Activated T-cell treated with anti-CD3 and anti-CD28 coated beads, Interleukin-2, amount 50 U/mL, for 24 hours (primary cell): Measurements from ENCODE around the gene CHID1.

Experiments
- DNase-seq: peaks from one replicate; pipeline ENCODE4 v3.0.0-alpha.2; 2020
- H3K27ac Mint-ChIP-seq: 2 replicates; pipeline ENCODE4 v1.8.0; 2020; ENCODE audit warnings: mild to moderate bottlenecking, mixed read lengths
- H3K27me3 Mint-ChIP-seq: 2 replicates; pipeline ENCODE4 v1.8.0; 2020; ENCODE audit warnings: mixed read lengths
- H3K36me3 Mint-ChIP-seq: 2 replicates; pipeline ENCODE4 v1.8.0; 2020; ENCODE audit warnings: low read depth, mixed read lengths
- H3K4me1 Mint-ChIP-seq: 2 replicates; pipeline ENCODE4 v1.8.0; 2020; ENCODE audit warnings: low read depth, mixed read lengths
- H3K4me3 Mint-ChIP-seq: 2 replicates; pipeline ENCODE4 v1.8.0; 2020; ENCODE audit warnings: mild to moderate bottlenecking, moderate library complexity, mixed read lengths
- H3K9me3 Mint-ChIP-seq: 2 replicates; pipeline ENCODE4 v1.8.0; 2020; ENCODE audit warnings: mixed read lengths

Gene CHID1

DNA sequence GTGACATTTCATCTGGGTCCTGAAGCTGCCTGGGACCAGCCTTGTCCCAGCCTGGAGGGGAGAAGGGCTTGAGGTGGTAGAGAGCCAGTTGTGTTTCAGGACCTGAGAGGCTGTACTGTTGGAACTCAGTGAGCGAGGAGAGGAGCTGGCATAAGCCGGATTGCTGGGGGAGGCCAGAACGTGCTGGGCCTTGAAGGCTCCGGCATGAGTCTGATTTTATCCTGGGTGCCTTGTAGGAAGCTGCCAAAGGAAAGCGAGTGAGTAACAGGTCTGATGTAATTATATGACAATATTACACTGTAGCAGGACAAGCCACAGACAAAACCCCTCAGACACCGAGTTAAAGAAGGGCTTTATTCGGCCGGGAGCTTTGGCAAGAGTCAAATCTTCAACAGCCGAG lies 32.2 kb upstream of the CHID1 start:
- peaks cover 61% of the 10 kb centered on the region for H3K36me3 Mint-ChIP-seq
- H3K4me3 Mint-ChIP-seq = no peak overlapping the region
- peaks cover 38% of the 10 kb centered on the region for H3K4me1 Mint-ChIP-seq
- H3K27me3 Mint-ChIP-seq = no peaks in the 10 kb centered on the region
- peak overlapping the region; percentile 19 for H3K27ac Mint-ChIP-seq
- DNase-seq = no peak
- H3K9me3 Mint-ChIP-seq = peaks cover 1% of the 10 kb centered on the region

GRCh38 chr11:940496-941135 lies 30.0 kb upstream of the CHID1 start:
- Mint-ChIP-seq H3K36me3 (peaks cover 42% of the 10 kb centered on the region), H3K27ac (peak overlapping the region; percentile 81), H3K9me3 (no peaks in the 10 kb centered on the region), H3K4me1 (peaks cover 51% of the 10 kb centered on the region), H3K4me3 (peak overlapping the region; percentile 11), H3K27me3 (no peaks in the 10 kb centered on the region)
- no peak for DNase-seq

DNA sequence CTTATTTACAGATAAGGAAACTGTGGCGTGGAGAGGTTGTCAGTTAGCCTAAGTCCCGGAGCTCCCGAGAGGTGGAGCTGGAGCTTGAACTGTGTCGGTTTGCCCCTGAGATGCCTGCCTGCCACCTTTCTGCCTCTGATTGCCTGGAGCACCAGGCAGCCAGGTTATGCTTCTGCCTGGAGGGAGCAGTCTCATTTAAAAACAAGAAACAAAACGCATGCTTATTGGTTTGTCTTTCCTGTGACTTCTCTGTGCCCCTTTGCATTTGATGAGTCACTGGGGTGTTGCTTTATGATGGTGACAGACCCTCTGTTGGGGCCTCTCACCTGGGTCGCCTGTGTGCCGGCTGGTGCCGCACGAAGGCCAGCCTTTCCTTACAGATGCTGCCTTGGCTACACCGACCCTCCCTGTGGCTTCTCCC lies 27.2 kb upstream of the CHID1 start:
- Mint-ChIP-seq H3K36me3 (peaks cover 26% of the 10 kb centered on the region), H3K4me1 (peaks cover 68% of the 10 kb centered on the region), H3K27me3 (no peaks in the 10 kb centered on the region), H3K27ac (peak overlapping the region; percentile 59), H3K4me3 (no peak overlapping the region), H3K9me3 (no peaks in the 10 kb centered on the region)
- no peak for DNase-seq

- no peak for DNase-seq
- H3K4me1 Mint-ChIP-seq = peaks cover 72% of the 10 kb centered on the region
- H3K27me3 Mint-ChIP-seq = no peaks in the 10 kb centered on the region
- H3K27ac Mint-ChIP-seq = no peak overlapping the region
- H3K4me3 Mint-ChIP-seq = no peak overlapping the region
- H3K36me3 Mint-ChIP-seq = peaks cover 30% of the 10 kb centered on the region
- H3K9me3 Mint-ChIP-seq = no peaks in the 10 kb centered on the region
These were observed 25.6 kb upstream of the CHID1 start for GRCh38 chr11:936199-936598.

DNA sequence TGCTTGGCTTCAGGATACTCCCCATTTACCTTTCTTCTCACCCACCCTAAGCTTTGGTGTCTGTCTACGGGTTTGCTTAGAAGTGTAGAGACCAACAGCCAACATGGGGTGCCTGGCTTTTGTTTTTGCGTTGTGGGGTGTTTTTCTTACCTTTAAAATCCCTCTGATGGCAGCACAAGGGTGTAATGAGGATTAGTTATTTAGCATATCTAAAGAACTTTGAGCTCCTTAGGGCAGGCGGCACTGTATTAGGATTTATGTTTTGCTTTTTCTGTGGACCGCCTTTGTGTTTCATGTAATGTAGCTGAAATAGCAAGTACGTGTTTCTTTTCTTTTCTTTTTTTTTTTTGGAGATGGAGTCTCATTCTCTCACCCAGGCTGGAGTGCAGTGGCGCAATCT lies 23.9 kb upstream of the CHID1 start:
- no peak for DNase-seq
- Mint-ChIP-seq H3K27ac (no peak overlapping the region), H3K27me3 (no peaks in the 10 kb centered on the region), H3K4me1 (peaks cover 67% of the 10 kb centered on the region), H3K36me3 (peaks cover 34% of the 10 kb centered on the region), H3K9me3 (no peaks in the 10 kb centered on the region), H3K4me3 (no peak overlapping the region)

GRCh38 chr11:933936-934335 lies 23.3 kb upstream of the CHID1 start:
- DNase-seq = no peak
- Mint-ChIP-seq H3K36me3 (peaks cover 39% of the 10 kb centered on the region), H3K4me3 (no peak overlapping the region), H3K27ac (peak overlapping the region; percentile 48), H3K27me3 (no peaks in the 10 kb centered on the region), H3K4me1 (peaks cover 70% of the 10 kb centered on the region), H3K9me3 (no peaks in the 10 kb centered on the region)

- peaks cover 73% of the 10 kb centered on the region for H3K4me1 Mint-ChIP-seq
- H3K36me3 Mint-ChIP-seq = peaks cover 40% of the 10 kb centered on the region
- no peak overlapping the region for H3K4me3 Mint-ChIP-seq
- H3K9me3 Mint-ChIP-seq = no peaks in the 10 kb centered on the region
- H3K27me3 Mint-ChIP-seq = no peaks in the 10 kb centered on the region
- no peak for DNase-seq
- H3K27ac Mint-ChIP-seq = peak overlapping the region; percentile 48
These were observed 22.7 kb upstream of the CHID1 start for GRCh38 chr11:933142-933851.

GRCh38 chr11:932435-932834 lies 21.8 kb upstream of the CHID1 start:
- Mint-ChIP-seq H3K27me3 (no peaks in the 10 kb centered on the region), H3K4me3 (no peak overlapping the region), H3K4me1 (peaks cover 73% of the 10 kb centered on the region), H3K9me3 (no peaks in the 10 kb centered on the region), H3K36me3 (peaks cover 39% of the 10 kb centered on the region), H3K27ac (peak overlapping the region; percentile 22)
- no peak for DNase-seq

DNA sequence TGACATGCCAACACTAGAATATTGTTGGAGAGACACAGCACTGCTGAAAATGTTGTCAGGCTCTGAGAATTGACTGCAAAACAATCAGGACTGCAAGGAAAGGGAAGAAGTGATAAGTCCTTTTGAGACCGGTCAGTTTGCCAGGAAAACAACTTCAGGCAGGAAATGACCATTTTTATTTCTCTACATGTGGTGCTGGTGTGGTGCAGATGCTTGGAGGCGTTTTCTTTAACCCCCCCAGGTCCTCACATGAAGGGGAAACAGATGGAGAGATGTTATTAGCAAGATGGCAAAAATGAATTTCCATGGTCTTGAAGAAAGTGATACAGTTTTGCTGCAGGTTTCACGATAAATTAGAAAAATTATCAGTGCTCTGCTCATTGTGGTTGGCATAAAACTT lies 20.8 kb upstream of the CHID1 start:
- H3K4me1 Mint-ChIP-seq = peaks cover 75% of the 10 kb centered on the region
- no peak for DNase-seq
- no peaks in the 10 kb centered on the region for H3K9me3 Mint-ChIP-seq
- H3K27me3 Mint-ChIP-seq = no peaks in the 10 kb centered on the region
- H3K36me3 Mint-ChIP-seq = peaks cover 47% of the 10 kb centered on the region
- peak overlapping the region; percentile 26 for H3K27ac Mint-ChIP-seq
- H3K4me3 Mint-ChIP-seq = no peak overlapping the region

GRCh38 chr11:929405-929804 lies 18.8 kb upstream of the CHID1 start:
- Mint-ChIP-seq H3K9me3 (no peaks in the 10 kb centered on the region), H3K4me3 (no peak overlapping the region), H3K36me3 (peaks cover 46% of the 10 kb centered on the region), H3K27ac (no peak overlapping the region), H3K27me3 (no peaks in the 10 kb centered on the region), H3K4me1 (peaks cover 71% of the 10 kb centered on the region)
- DNase-seq = no peak

DNA sequence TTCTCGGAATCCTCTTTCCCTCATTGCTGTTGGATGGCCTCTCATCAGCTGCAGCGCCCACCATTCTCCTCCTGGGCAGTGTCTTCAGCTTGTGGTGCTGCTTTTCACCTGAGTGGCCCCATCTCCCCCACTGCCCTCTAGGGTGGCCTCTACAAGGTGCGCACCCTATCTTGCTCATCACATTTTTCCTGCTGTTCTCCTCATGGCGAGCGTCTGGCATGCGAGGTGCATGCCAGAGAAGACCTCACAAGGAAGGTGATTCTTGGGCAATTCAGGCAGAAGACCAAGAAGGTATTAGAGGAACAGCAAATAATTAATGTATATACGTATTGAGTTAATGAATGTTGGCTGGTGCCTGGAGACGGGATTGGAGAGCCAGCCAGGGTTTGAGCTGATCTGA lies 18.2 kb upstream of the CHID1 start:
- Mint-ChIP-seq H3K36me3 (peaks cover 45% of the 10 kb centered on the region), H3K4me1 (peaks cover 66% of the 10 kb centered on the region), H3K4me3 (no peak overlapping the region), H3K9me3 (no peaks in the 10 kb centered on the region), H3K27me3 (no peaks in the 10 kb centered on the region), H3K27ac (peak overlapping the region; percentile 26)
- DNase-seq = no peak

DNA sequence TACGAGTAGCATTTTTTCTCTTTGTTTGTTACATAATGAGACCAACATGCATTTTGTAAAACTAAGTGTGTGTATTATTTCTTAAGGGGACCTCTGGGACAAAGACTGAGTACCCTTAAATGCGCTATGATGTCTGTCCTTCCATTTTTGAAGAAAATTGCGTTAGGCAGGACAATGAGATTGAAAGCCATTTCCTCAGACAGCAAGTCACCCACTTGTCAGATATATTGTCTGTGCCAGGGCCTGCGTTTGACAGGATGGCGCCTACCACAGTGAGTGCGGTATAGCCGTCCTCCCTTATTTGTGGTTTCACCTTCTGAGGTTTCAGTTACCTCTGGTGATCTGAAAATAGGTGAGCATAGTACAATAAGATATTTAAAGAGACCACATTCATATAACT lies 17.3 kb upstream of the CHID1 start:
- no peaks in the 10 kb centered on the region for H3K27me3 Mint-ChIP-seq
- peaks cover 57% of the 10 kb centered on the region for H3K4me1 Mint-ChIP-seq
- no peak for DNase-seq
- peak overlapping the region; percentile 84 for H3K4me3 Mint-ChIP-seq
- H3K36me3 Mint-ChIP-seq = peaks cover 42% of the 10 kb centered on the region
- H3K27ac Mint-ChIP-seq = peak overlapping the region; percentile 92
- no peaks in the 10 kb centered on the region for H3K9me3 Mint-ChIP-seq

DNA sequence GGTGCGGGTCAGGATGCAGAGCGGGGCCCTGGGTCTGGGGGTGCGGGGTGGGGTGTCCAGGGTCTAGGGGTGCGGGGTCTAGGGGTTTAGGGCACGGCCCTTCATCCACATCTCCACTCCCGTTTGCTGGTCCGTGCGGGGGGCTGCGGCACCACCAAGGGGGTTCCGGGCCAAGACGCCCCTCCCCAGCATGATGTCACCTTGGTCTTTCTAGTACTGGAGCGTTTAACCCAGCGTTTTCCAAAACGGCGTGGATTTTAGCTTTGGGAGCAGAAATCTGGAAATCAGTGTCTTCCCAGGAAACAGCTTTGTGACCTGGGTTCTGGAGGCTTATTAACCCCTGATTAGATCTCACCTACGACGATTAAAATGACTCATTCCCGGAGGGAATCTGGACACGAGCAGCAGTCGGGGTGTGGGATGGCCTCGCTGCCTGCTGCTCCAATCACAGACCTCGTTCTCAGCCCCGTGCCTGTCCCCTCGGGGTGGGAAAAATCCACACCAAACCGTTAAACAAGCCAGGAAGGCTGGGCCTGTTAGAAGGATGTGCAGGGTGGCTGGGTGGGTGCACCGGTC lies 15.8 kb upstream of the CHID1 start:
- peak; percentile 34 for DNase-seq
- Mint-ChIP-seq H3K4me3 (peak overlapping the region; percentile 84), H3K9me3 (no peaks in the 10 kb centered on the region), H3K36me3 (peaks cover 34% of the 10 kb centered on the region), H3K27ac (peak overlapping the region; percentile 92), H3K27me3 (no peaks in the 10 kb centered on the region), H3K4me1 (peaks cover 46% of the 10 kb centered on the region)

GRCh38 chr11:925496-926301 lies 15.1 kb upstream of the CHID1 start, which contains the start of gene AP2A2:
AP2A2 (plus strand) TSS chr11:925870; CDS start chr11:926022, 152 bp downstream.
- H3K36me3 Mint-ChIP-seq = peaks cover 28% of the 10 kb centered on the region

More at GRCh38 chr11:925496-926301, 15.1 kb upstream of the CHID1 start, which contains the start of gene AP2A2:
- Mint-ChIP-seq H3K27me3 (no peaks in the 10 kb centered on the region), H3K9me3 (no peaks in the 10 kb centered on the region), H3K4me1 (peaks cover 39% of the 10 kb centered on the region), H3K4me3 (peak within 1 kb of the TSS; percentile 84), H3K27ac (peak within 1 kb of the TSS; percentile 92)
- DNase-seq = peak; percentile 94
